Stimulated activated CD8-positive, alpha-beta memory T cell treated with anti-CD3 and anti-CD28 coated beads, Interleukin-15, amount 100 ng/mL, for 24 hours (primary cell): ENCODE results near the gene SCN3A.

ENCODE experiments used
- DNase-seq: peaks from one replicate; pipeline ENCODE4 v3.0.0-alpha.2; 2020; ENCODE audit warnings: low read depth

SCN3A gene

DNA sequence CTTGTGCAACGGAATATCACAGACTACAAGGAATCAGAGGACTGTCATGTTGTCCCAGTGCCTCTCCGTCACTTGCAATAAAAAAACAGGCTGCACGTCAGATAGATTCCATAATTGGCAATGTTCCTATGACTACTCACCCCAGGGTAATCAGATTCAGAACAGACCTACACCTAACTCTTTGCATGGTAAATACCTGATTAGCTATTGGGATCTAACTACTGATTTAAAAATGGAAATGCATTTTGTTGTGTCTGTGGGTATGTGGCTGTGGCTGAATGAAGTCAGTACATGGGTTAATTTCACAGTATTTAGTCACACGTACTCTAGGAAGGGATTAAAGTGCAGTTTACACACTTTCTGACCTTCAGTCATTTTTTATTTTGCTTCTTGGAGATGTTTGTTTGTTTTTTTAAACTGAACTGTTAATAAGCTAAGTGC, 91.7 kb downstream of the SCN3A start:
- DNase-seq, result no peak

- no peak for DNase-seq
Observed at GRCh38 chr2:165110394-165110793, 93.5 kb downstream of the SCN3A start.

- no peak for DNase-seq
Observed at GRCh38 chr2:165109915-165110314, 93.9 kb downstream of the SCN3A start.

GRCh38 chr2:165105926-165106325, 97.9 kb downstream of the SCN3A start:
- DNase-seq, result no peak

GRCh38 chr2:165087933-165088901, 115.6 kb downstream of the SCN3A start:
- DNase-seq, result no peak

GRCh38 chr2:165086337-165086736, 117.5 kb downstream of the SCN3A start:
- no peak for DNase-seq

DNA sequence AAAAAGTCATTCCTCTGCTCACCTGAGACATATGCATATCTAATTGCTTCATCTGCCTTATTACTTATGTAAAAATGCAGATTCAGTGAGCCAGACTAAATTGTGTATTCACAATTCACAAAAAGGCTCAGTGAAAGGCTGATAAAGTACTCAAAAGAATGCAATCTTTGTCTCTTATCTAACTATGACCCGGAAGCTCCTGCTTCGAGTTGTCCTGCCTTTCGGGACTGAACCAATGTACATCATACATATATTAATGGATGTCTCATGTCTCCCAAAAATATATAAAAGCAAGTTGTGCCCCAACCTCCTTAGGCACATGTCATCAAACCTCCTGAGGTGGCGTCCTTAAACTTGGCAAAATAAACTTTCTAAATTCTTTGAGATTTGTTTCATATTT, 120.5 kb downstream of the SCN3A start:
- no peak for DNase-seq

GRCh38 chr2:165082479-165082878, 121.4 kb downstream of the SCN3A start:
- no peak for DNase-seq

GRCh38 chr2:165081276-165081675, 122.6 kb downstream of the SCN3A start:
- no peak for DNase-seq

DNA sequence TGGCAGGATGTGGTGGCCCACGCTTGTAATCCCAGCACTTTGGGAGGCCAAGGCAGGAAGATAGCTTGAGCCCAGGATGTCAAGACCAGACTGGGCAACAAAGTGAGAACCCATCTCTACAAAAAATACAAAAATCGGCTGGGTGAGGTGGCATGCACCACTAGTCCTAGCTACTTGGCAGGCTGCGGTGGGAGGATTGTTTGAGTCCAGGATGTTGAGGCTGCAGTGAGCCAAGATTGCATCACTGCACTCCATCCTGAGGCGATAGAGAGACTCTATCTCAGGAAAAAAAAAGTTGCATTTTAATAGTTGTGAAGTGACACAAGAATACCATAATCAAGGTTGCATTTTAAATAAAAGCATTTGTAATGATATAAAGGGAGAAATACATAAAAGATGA, 124.4 kb downstream of the SCN3A start:
- DNase-seq, result no peak

- DNase-seq, result no peak
Observed at GRCh38 chr2:165078913-165079312, 124.9 kb downstream of the SCN3A start.

DNA sequence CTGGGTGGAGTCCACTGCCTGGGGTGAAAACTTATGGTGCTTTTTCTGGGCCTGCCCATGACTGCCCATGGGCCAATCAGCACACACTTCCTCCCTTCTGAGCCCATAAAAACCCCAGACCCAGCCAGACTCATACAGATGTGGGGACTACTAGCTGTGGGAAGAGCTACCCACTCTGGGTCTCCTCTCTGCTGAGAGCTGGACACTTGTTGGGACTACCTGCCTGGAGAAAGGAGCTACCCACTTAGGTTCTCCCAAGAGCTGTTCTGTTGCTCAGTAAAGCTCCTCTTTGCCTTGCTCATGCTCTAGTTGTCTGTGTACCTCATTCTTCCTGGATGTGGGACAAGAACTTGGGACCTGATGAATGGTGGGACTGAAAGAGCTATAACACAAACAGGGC, 129.0 kb downstream of the SCN3A start:
- no peak for DNase-seq

DNA sequence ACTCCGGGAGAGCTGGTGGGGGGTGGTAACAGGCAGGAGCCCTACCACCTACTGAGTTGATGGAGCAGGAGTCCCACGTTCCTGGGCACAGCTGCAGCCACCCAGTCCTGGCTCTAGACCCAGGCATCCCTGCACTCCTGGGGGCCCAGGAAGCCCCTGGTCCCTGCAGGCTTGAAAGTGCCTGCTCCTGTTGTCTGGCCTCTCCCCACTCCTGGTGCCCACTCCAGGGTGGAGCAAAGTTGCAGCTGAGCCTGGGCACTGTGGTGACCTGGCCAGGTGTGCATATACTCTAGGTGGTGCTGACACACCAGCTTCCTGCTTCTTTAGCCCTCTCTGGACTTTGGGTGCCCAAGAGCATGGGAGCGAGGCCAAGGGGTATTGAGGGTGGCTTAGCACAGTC, 129.5 kb downstream of the SCN3A start:
- DNase-seq, result no peak

DNA sequence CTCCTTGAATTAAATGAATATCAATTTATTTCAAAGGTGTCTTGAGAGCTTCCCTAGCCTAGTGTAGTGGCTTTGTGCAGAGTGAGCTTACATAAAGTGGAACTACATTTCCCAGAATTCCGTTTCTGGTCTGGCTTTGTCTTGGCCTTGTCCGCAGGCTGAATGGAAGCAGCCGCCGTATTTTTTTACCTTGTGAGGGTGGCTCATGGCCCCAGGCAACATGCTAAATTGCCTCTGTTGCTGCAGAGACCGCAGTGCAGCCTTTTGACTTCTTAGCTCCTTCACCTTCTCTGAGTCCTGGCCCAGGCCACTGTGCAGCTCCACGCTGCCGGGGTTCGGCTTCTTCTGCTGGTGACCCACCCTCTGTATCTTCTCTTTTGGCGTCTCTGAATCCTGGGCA, 133.8 kb downstream of the SCN3A start:
- no peak for DNase-seq

- DNase-seq, result no peak
Observed at GRCh38 chr2:165069151-165069550, 134.7 kb downstream of the SCN3A start.

DNA sequence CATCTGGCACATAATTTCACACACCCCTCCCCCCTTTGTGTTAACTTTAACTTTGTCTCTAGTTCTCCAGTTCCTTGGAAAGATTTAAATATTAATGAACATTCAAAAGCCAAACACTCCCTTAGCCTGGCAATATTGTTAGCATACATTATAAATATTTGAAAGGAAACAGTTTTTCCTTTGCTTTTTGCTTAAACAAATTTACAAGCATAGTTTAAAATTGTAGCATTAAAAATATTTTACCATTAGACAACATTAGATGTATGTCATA, 135.4 kb downstream of the SCN3A start:
- DNase-seq, result no peak

DNA sequence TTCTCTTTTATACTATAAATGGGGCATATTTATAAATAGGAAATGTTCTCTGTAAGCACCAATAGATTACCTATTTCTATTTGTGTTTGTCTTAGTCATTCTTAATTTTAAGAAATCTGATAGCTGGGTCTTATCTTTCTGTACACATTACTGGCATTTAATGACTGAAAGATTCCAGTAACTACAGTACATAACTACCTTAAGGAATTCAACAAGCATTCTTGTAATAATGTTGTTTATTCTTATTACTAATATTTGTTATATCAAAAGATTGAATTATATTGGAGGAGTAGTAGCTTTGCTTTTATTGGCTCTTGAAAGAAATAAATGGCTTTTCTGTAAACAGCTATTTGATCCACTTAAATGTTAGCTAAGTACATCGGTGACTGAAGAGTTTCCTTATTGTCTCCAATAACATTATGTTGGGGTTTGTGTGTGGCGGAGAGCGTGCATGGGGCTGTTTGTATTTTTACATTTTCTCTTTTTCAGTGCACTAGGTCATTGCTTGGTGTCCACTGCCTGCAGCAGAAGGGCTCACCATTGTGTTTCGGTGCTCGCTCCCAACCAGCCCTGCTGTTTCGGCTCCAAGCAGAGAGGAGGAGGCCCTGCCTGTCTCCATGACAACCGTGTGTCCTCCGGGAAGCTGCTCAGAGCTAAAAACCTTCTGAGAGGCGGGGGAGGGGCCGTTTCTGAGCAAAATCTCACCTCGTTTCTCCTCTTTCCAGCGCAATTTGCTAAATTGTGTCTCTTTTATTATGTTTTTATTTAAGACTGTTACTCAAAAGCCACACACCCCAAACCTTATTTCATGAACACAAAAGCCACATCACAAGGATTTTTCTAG, 136.0 kb downstream of the SCN3A start:
- DNase-seq, result no peak

DNA sequence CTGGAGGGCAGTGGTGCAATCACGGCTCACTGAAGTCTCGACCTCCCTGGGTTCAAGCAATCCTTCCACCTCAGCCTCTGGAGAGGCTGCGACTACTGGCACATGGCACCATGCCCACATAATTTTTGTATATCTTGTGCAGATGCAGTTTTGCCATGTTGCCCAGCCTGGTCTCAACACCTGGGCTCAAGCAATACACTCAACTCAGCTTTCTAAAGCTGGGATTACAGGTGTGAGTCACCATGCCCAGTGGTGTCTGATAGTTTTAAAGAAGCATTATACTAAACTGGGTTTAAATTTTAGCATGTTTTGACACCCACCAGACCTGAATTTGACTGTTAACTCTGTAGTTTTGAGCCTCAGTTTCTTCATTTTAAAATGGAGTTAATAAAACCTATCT, 139.1 kb downstream of the SCN3A start:
- DNase-seq, result no peak

- DNase-seq, result no peak
Observed at GRCh38 chr2:165060411-165060810, 143.4 kb downstream of the SCN3A start.

DNA sequence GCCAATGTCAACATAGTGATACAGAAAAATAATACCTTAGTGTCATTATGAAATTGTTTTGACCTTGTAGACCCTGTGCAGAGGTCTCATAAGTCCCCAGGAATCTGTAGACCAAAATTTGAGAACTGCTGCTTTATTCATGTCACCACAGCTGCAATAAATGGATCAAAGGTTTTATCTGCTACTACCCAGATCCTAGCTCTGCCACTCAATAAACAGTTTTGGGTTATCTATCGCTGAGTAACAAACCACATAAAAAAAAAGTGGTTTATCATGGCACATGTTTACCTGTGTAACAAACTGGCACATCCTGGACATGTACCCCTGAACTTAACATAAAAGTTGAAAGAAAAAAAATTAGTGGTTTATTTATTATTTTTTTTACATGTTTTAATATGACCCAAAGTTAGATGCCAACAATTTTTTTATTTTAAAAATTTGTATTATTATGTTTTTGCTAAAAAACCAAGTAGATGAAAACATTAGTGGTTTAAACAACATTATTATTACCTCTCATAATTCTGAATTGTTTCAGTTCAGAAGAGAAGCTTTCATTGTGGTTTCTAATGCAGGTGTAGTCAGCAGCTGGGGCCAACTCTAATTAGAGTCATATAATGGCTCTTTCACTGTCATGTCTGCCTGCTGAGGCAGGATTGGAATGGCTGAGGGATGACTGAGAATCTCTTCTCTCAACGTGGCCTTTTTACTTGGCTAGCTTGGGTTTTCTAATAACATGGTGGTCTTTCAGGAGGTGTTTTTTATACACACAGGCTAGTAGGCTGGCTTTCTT, 145.2 kb downstream of the SCN3A start:
- DNase-seq, result no peak

DNA sequence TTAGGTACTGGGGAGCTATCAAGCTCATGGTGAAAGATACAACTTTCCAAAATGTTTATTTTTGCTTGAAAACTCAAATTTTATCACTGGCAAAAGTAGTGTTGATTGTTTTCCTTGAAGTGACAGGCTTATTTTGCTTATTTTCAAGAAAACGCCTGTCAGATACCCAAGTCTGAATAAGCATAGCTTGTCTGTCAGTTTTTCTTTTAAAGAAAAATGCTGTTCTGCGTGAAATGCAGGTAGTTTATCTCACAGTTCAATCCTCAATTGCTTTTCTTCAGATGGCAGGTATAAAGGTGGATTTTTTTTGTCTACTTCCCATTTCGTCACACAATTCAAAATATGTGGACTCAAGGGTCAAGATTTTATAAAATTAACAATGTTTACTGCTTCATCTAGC, 145.9 kb downstream of the SCN3A start:
- DNase-seq, result no peak

DNA sequence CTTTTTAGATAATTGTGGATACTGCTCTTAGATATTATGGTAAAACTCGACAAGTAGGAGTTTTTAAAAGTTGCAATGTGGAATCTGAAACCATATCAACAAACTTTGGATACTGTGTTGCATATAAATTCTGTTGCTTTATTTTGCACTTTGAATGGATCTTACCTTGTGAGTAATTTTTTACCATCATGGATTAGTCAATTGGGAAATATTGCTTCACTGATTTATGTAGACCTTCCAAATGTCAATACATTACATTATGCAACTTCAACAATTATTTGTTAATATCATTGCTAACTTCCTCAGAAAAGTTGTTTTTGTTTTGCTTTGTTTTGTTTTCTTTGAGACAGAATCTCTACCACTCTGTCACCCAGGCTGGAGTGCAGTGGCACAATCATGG, 146.5 kb downstream of the SCN3A start:
- DNase-seq, result no peak
